ENCODE data around the gene CAPN15.

Gene CAPN15

DNA sequence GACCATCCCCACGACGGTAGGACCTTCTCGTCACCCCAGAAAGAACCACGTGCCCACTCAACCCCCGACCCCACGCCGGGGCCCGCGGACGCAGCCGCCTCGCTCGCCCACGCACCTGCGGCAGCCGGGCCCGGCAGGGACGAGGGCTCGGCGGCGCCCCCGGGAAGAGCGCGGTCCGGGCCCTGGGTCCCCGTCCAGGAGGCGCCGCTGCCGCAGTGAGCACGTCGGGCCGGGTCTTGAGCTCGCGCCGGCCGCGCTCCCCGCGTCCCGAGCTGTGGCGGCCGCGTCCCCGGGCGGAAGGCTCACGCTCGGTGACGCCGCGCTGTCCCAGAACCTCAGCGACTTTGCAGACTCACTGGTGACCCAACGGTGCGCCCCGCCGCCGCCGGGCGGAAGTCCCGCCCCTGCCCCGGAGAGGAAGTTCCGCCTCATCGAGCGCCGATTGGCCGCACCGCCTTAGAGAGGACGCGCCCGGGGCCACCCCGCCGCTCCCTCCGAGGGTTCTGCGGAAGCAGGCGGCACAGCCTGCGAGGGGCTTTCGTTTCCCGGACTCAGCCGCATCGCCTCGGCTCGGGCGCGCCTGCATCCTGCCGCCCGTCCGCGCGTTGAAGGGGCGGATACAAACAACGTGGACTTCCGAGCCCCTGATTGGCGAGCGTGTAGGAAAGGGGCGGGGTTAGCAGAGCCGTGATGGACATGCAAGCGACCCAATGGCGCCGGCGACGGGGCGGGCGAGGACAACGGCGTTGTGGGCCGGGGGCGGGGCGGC, 61.6 kb downstream of the CAPN15 start:
- peaks cover 37% of the 10 kb centered on the region for H3K27me3 ChIP-seq (ENCODE audit: control insufficient read depth, insufficient read depth, low read length, poor library complexity, severe bottlenecking)
- WGBS, 2 experiments, result 1% methylated on average over 107 of the region's 107 CpGs
- no peaks in the 10 kb centered on the region for H3K9me3 ChIP-seq (ENCODE audit: control insufficient read depth, low read length)
- no peaks in the 10 kb centered on the region for H3K36me3 ChIP-seq (ENCODE audit: control insufficient read depth, insufficient read depth, low read length)
- peaks cover 8% of the 10 kb centered on the region for H3K4me1 ChIP-seq (ENCODE audit: control insufficient read depth, insufficient read depth, low read length)
- peak overlapping the region; percentile 92 for H3K4me3 ChIP-seq (ENCODE audit: insufficient read depth, low read depth, low read length)
- H3K27ac ChIP-seq (ENCODE audit: insufficient read depth, low read depth, low read length, poor library complexity, severe bottlenecking), result peak overlapping the region; percentile 87

DNA sequence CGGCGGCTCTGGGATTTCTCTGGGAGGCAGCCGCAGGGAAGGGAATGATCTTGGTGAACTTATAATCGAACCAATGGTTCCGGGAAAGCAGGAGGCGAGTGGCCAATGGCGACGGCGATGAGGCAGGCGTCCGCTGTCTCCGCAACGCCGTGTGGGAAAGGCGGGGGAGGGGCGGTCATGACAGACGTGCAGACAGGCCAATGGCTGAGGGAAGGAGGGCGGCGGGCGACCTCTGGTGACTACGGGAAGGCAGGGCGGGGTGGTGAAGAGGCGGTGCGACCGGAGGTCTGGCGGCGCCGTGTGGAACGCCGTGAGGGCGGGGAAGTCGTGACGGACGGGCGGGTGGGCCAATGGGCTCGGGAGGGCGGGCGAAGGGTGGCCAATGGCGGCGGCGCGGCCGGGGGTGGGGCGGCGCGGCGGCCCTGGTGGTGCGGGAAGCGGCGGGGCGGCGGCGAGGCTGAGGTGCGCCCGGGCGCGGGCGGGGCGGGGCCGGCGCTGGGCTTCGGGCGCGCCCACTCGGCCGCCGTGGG, 62.2 kb downstream of the CAPN15 start, which contains the start of gene RAB40C:
TSS of gene RAB40C (plus strand) at position 409 of the 530 bp plus-strand sequence. CDS start 226 bp downstream, outside the sequence.
- peak within 1 kb of the TSS; percentile 92 for H3K4me3 ChIP-seq (ENCODE audit: insufficient read depth, low read depth, low read length)
- H3K4me1 ChIP-seq (ENCODE audit: control insufficient read depth, insufficient read depth, low read length), result peaks cover 8% of the 10 kb centered on the region
- no peaks in the 10 kb centered on the region for H3K36me3 ChIP-seq (ENCODE audit: control insufficient read depth, insufficient read depth, low read length)
- peak within 1 kb of the TSS; percentile 87 for H3K27ac ChIP-seq (ENCODE audit: insufficient read depth, low read depth, low read length, poor library complexity, severe bottlenecking)
- no peaks in the 10 kb centered on the region for H3K9me3 ChIP-seq (ENCODE audit: control insufficient read depth, low read length)
- WGBS, 2 experiments, result 0 to 1% methylated on average over 67 of the region's 67 CpGs
- H3K27me3 ChIP-seq (ENCODE audit: control insufficient read depth, insufficient read depth, low read length, poor library complexity, severe bottlenecking), result peaks cover 31% of the 10 kb centered on the region

DNA sequence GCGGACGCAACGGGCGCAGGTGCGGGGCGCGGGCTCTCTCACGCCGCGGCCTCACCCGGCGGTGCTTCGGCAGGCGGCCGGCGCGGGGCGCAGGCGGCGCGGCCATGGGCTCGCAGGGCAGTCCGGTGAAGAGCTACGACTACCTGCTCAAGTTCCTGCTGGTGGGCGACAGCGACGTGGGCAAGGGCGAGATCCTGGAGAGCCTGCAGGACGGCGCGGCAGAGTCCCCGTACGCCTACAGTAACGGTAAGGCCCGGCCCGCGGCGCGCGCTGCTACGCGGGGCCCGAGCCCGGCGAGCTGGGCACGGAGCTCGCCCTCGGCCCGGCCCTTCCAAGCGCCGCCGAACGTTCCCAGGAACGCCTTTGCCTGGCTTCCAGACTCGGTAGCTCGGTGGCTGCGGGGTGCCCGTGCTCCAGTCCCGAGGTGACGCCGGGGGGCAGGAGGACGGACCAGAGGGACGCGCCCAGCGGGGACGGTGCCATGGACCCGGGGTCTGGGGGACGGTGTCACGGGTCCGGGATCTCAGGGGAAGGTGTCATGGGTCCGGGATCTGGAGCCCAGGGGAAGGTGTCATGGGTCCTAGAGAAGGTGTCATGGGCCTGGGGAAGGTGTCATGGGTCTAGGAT, 62.8 kb downstream of the CAPN15 start:
- WGBS, 2 experiments, result 2% methylated on average over 71 of the region's 71 CpGs
- H3K36me3 ChIP-seq (ENCODE audit: control insufficient read depth, insufficient read depth, low read length), result no peaks in the 10 kb centered on the region
- peaks cover 28% of the 10 kb centered on the region for H3K27me3 ChIP-seq (ENCODE audit: control insufficient read depth, insufficient read depth, low read length, poor library complexity, severe bottlenecking)
- H3K27ac ChIP-seq (ENCODE audit: insufficient read depth, low read depth, low read length, poor library complexity, severe bottlenecking), result no peak overlapping the region
- H3K4me3 ChIP-seq (ENCODE audit: insufficient read depth, low read depth, low read length), result peak overlapping the region; percentile 67
- no peaks in the 10 kb centered on the region for H3K9me3 ChIP-seq (ENCODE audit: control insufficient read depth, low read length)
- peaks cover 8% of the 10 kb centered on the region for H3K4me1 ChIP-seq (ENCODE audit: control insufficient read depth, insufficient read depth, low read length)

DNA sequence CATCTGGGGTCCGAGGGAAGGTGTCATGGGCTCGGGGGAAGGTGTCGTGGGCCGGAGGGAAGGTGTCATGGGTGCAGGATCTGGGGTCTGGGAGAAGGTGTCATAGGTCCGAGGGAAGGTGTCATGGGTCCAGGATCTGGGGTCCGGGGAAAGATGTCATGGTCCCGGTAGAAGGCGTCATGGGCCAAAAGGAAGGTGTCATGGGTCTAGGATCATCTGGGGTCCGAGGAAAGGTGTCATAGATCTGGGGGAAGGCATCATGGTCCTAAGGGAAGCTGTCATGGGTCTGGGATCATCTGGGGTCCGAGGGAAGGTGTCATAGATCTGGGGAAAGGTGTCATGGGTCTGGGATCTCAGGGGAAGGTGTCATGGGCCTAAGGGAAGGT, 63.3 kb downstream of the CAPN15 start:
- peak overlapping the region; percentile 67 for H3K4me3 ChIP-seq (ENCODE audit: insufficient read depth, low read depth, low read length)
- no peaks in the 10 kb centered on the region for H3K36me3 ChIP-seq (ENCODE audit: control insufficient read depth, insufficient read depth, low read length)
- H3K27ac ChIP-seq (ENCODE audit: insufficient read depth, low read depth, low read length, poor library complexity, severe bottlenecking), result no peak overlapping the region
- H3K9me3 ChIP-seq (ENCODE audit: control insufficient read depth, low read length), result no peaks in the 10 kb centered on the region
- peaks cover 23% of the 10 kb centered on the region for H3K27me3 ChIP-seq (ENCODE audit: control insufficient read depth, insufficient read depth, low read length, poor library complexity, severe bottlenecking)
- 77 to 79% methylated on average over 10 of the region's 10 CpGs for whole genome bisulfite sequencing, 2 experiments
- H3K4me1 ChIP-seq (ENCODE audit: control insufficient read depth, insufficient read depth, low read length), result peaks cover 8% of the 10 kb centered on the region

DNA sequence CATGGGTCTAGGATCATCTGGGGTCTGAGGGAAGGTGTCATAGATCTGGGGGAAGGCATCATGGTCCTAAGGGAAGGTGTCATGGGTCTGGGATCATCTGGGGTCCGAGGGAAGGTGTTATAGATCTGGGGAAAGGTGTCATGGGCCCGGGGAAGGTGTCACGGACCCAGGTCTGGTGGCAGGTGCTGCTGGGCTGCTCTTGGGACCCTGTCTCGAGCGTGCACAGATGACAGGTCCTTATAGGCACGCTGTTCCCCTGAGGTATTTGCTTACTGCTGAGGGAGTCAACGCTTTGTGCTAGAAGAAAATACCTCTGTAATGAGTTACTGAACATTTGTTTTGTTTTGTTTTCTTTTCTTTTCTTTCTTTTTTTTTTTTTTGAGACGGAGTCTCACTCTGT, 63.7 kb downstream of the CAPN15 start:
- Histone ChIP-seq H3K4me3 (ENCODE audit: insufficient read depth, low read depth, low read length) (no peak overlapping the region), H3K27me3 (ENCODE audit: control insufficient read depth, insufficient read depth, low read length, poor library complexity, severe bottlenecking) (peaks cover 19% of the 10 kb centered on the region), H3K9me3 (ENCODE audit: control insufficient read depth, low read length) (no peaks in the 10 kb centered on the region), H3K27ac (ENCODE audit: insufficient read depth, low read depth, low read length, poor library complexity, severe bottlenecking) (no peak overlapping the region), H3K36me3 (ENCODE audit: control insufficient read depth, insufficient read depth, low read length) (no peaks in the 10 kb centered on the region), H3K4me1 (ENCODE audit: control insufficient read depth, insufficient read depth, low read length) (peaks cover 8% of the 10 kb centered on the region)
- 80 to 85% methylated on average over 8 of the region's 8 CpGs for WGBS, 2 experiments

DNA sequence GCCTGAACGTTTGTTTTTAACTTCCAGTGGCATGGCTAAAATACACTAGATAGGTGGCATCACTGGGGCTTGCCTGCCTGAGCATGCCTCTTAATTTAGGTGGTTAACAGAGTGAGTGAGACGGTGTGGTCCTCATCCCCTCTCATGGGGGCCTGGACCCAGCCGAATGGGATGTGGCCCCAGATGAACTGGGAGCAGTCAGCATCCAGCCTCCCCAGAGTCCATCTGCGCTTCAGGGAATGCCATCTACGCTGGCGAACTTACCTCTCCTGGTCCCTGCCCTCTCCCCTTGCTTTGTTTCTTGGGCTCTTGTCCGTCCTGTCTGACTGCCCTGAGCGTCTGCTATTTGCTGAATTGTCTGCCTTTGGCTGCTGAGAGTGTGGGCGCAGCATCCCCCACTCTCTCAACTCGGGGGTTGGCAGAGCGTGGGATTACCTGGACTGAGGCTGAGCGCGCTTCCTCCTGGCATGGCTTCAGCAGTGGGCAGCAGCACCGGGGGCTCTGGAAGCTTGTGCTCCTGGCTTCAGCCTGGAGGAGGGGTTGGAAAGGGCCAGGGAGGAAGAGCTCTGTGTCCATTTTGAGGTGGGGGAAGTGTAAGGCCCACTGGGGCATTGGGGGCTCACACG, 64.5 kb downstream of the CAPN15 start:
- H3K27me3 ChIP-seq (ENCODE audit: control insufficient read depth, insufficient read depth, low read length, poor library complexity, severe bottlenecking), result peaks cover 12% of the 10 kb centered on the region
- no peak overlapping the region for H3K4me3 ChIP-seq (ENCODE audit: insufficient read depth, low read depth, low read length)
- H3K9me3 ChIP-seq (ENCODE audit: control insufficient read depth, low read length), result no peaks in the 10 kb centered on the region
- H3K27ac ChIP-seq (ENCODE audit: insufficient read depth, low read depth, low read length, poor library complexity, severe bottlenecking), result no peak overlapping the region
- no peaks in the 10 kb centered on the region for H3K36me3 ChIP-seq (ENCODE audit: control insufficient read depth, insufficient read depth, low read length)
- 92 to 93% methylated on average over 15 of the region's 15 CpGs for WGBS, 2 experiments
- peaks cover 8% of the 10 kb centered on the region for H3K4me1 ChIP-seq (ENCODE audit: control insufficient read depth, insufficient read depth, low read length)

DNA sequence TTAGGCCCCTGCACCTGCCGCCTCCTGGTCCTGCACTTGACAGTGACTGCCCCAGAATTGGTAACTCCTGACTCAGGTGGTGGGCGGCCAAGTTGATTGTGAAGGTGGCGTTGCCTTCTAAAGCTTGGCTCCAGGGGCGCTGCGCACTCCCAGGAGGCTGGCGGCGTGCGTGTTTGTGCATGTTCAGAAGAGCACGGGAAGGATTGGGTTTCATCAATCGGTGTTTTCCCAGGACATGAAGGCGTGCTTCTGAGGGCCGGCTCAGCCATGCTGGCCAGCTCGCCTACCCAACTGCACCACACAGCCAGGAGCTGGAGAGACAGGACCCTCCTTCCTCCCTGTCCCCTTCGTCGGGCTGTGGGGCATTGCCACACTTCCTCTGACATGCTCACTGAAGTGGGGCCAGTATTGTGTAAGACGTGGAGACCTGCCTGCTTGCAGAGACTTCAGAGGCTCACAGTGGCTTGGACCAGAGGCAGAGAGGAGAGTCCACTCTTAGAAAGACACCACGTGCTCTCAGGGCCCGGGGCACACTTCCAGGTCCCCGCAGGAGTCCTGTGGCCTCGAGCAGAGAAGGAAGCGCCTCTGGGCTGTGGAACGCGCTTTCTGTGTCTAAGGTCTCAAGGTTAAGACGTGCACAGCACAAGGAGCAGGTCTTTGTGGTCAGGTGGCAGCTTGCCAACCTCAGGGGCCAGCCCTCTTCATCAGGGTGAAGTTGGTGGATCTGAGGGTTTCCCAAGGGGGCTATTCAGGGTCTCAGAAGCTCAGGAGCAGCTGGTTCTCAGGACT, 65.2 kb downstream of the CAPN15 start:
- Histone ChIP-seq H3K27me3 (ENCODE audit: control insufficient read depth, insufficient read depth, low read length, poor library complexity, severe bottlenecking) (peaks cover 10% of the 10 kb centered on the region), H3K36me3 (ENCODE audit: control insufficient read depth, insufficient read depth, low read length) (no peaks in the 10 kb centered on the region), H3K4me3 (ENCODE audit: insufficient read depth, low read depth, low read length) (no peak overlapping the region), H3K4me1 (ENCODE audit: control insufficient read depth, insufficient read depth, low read length) (peaks cover 8% of the 10 kb centered on the region), H3K27ac (ENCODE audit: insufficient read depth, low read depth, low read length, poor library complexity, severe bottlenecking) (no peak overlapping the region), H3K9me3 (ENCODE audit: control insufficient read depth, low read length) (no peaks in the 10 kb centered on the region)
- WGBS, 2 experiments, result 94 to 95% methylated on average over 24 of the region's 24 CpGs

DNA sequence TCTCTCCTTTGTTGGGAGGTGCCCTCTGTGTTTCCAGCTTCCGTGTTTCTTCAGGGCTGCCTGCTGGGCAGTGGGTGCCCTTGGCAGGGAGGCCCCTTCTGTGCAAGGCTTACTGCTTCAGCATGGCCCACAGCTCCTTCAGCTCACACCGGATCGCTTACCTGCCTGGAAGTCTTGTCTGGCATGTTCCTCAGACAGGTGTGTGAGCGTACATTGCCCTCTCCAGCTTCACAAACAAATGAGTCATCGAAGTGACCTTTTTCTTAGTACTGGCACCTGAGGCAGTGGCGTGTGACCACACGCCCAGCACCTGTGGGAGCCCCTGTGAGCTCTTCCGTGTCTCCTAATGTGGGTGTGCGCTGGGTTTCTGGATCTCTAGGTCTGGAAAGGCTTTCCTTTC, 65.9 kb downstream of the CAPN15 start:
- H3K4me1 ChIP-seq (ENCODE audit: control insufficient read depth, insufficient read depth, low read length), result peaks cover 8% of the 10 kb centered on the region
- WGBS, 2 experiments, result 94 to 95% methylated on average over 9 of the region's 9 CpGs
- no peaks in the 10 kb centered on the region for H3K9me3 ChIP-seq (ENCODE audit: control insufficient read depth, low read length)
- H3K4me3 ChIP-seq (ENCODE audit: insufficient read depth, low read depth, low read length), result no peak overlapping the region
- no peak overlapping the region for H3K27ac ChIP-seq (ENCODE audit: insufficient read depth, low read depth, low read length, poor library complexity, severe bottlenecking)
- peaks cover 10% of the 10 kb centered on the region for H3K27me3 ChIP-seq (ENCODE audit: control insufficient read depth, insufficient read depth, low read length, poor library complexity, severe bottlenecking)
- no peaks in the 10 kb centered on the region for H3K36me3 ChIP-seq (ENCODE audit: control insufficient read depth, insufficient read depth, low read length)

DNA sequence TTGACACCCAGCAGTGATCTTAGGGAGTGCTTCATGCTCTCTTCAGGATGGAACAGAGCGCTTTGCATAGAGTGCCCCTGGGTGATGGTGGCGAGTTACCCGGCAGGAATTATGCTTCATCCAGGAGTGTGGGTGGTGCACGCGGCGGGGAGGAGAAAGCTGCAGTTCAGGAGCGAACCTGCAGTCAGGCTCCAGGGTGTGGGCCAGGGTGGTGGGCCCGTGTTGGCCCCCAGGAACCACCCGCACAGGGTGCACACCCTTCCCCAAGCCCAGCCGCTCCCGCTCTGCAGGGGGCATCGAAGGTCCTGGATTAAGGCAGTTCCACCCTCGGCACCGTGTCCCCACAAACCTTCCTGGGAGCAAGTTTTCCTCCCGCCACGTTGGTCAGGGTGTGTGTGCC, 66.3 kb downstream of the CAPN15 start:
- Histone ChIP-seq H3K9me3 (ENCODE audit: control insufficient read depth, low read length) (no peaks in the 10 kb centered on the region), H3K4me1 (ENCODE audit: control insufficient read depth, insufficient read depth, low read length) (peaks cover 8% of the 10 kb centered on the region), H3K27me3 (ENCODE audit: control insufficient read depth, insufficient read depth, low read length, poor library complexity, severe bottlenecking) (peaks cover 10% of the 10 kb centered on the region), H3K27ac (ENCODE audit: insufficient read depth, low read depth, low read length, poor library complexity, severe bottlenecking) (no peak overlapping the region), H3K4me3 (ENCODE audit: insufficient read depth, low read depth, low read length) (no peak overlapping the region), H3K36me3 (ENCODE audit: control insufficient read depth, insufficient read depth, low read length) (peaks cover 2% of the 10 kb centered on the region)
- 87% methylated on average over 16 of the region's 16 CpGs for WGBS, 2 experiments

All from ectodermal cell (in vitro differentiated cells).